ENCODE results near the gene RBM15. TPM values are rescaled to one million over a fixed set of nuclear protein-coding genes. Genes with fewer than 3 reads are reported as not detected.

Gene RBM15
- total and polyA plus RNA-seq, 2 of the 13 experiments (the other 11 are each of a cell fraction or from before 2014, with no cell fraction given): 13.5 to 36.4 TPM

DNA sequence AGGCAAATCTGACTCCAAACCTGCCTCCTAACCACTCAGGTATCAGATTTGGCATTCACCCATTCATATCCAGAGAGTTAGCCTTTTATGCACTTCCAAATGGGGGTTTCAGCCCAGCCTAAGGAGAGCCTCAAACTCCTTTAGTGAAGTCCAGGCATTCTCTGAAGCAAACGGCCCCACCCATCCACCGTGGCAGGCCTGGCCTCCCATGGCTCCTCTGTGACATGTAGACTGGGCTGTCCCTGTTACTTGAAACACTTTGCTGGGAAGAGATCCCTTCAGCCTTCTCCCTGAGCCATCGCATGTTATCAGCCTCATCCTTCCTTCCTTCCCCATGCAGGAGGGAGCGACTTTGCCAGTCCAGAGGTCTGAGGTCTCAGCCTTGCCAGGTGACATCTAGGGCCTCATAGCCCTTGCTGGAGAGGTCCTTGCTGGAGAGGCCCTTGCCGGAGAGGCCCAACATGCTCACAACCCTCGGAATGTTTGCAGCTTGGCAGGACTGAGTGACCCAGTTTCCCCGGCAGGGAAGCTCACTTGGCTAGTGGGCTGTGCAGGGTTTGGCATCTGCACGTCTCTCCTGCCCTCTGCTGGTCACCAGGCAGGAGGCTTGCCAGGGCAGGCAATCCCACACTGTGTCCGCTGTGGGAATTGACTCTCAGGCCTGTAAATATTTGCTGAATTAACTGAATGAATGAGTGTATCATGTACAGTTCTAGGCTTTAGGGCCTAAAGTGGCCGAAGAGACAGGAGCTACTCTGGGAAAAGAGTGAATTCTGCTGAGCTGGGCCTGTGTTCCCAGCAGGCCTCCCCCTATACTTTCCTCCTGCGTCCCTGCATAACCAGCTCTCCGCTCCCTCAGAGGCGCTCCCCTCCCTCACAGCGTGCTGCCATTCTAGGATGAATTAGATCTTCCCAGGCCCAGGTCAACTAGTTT, 26.7 kb upstream of the RBM15 start (continued):
- TF ChIP-seq, protein P1, sequence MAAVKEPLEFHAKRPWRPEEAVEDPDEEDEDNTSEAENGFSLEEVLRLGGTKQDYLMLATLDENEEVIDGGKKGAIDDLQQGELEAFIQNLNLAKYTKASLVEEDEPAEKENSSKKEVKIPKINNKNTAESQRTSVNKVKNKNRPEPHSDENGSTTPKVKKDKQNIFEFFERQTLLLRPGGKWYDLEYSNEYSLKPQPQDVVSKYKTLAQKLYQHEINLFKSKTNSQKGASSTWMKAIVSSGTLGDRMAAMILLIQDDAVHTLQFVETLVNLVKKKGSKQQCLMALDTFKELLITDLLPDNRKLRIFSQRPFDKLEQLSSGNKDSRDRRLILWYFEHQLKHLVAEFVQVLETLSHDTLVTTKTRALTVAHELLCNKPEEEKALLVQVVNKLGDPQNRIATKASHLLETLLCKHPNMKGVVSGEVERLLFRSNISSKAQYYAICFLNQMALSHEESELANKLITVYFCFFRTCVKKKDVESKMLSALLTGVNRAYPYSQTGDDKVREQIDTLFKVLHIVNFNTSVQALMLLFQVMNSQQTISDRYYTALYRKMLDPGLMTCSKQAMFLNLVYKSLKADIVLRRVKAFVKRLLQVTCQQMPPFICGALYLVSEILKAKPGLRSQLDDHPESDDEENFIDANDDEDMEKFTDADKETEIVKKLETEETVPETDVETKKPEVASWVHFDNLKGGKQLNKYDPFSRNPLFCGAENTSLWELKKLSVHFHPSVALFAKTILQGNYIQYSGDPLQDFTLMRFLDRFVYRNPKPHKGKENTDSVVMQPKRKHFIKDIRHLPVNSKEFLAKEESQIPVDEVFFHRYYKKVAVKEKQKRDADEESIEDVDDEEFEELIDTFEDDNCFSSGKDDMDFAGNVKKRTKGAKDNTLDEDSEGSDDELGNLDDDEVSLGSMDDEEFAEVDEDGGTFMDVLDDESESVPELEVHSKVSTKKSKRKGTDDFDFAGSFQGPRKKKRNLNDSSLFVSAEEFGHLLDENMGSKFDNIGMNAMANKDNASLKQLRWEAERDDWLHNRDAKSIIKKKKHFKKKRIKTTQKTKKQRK (IDR thresholded peaks at IDR 0.05; ENCODE audit: low read length): no peak
- TF ChIP-seq, protein P2, sequence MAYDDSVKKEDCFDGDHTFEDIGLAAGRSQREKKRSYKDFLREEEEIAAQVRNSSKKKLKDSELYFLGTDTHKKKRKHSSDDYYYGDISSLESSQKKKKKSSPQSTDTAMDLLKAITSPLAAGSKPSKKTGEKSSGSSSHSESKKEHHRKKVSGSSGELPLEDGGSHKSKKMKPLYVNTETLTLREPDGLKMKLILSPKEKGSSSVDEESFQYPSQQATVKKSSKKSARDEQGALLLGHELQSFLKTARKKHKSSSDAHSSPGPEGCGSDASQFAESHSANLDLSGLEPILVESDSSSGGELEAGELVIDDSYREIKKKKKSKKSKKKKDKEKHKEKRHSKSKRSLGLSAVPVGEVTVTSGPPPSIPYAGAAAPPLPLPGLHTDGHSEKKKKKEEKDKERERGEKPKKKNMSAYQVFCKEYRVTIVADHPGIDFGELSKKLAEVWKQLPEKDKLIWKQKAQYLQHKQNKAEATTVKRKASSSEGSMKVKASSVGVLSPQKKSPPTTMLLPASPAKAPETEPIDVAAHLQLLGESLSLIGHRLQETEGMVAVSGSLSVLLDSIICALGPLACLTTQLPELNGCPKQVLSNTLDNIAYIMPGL (CRISPR knock-in tag; IDR thresholded peaks at IDR 0.05; ENCODE audit: borderline replicate concordance in 1 of 2, low read depth in 1 of 2): peak in 1 of 2 experiments; percentile 79; a peak in 1 of 4 replicates
- TF ChIP-seq, protein P3, sequence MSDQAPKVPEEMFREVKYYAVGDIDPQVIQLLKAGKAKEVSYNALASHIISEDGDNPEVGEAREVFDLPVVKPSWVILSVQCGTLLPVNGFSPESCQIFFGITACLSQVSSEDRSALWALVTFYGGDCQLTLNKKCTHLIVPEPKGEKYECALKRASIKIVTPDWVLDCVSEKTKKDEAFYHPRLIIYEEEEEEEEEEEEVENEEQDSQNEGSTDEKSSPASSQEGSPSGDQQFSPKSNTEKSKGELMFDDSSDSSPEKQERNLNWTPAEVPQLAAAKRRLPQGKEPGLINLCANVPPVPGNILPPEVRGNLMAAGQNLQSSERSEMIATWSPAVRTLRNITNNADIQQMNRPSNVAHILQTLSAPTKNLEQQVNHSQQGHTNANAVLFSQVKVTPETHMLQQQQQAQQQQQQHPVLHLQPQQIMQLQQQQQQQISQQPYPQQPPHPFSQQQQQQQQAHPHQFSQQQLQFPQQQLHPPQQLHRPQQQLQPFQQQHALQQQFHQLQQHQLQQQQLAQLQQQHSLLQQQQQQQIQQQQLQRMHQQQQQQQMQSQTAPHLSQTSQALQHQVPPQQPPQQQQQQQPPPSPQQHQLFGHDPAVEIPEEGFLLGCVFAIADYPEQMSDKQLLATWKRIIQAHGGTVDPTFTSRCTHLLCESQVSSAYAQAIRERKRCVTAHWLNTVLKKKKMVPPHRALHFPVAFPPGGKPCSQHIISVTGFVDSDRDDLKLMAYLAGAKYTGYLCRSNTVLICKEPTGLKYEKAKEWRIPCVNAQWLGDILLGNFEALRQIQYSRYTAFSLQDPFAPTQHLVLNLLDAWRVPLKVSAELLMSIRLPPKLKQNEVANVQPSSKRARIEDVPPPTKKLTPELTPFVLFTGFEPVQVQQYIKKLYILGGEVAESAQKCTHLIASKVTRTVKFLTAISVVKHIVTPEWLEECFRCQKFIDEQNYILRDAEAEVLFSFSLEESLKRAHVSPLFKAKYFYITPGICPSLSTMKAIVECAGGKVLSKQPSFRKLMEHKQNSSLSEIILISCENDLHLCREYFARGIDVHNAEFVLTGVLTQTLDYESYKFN (CRISPR knock-in tag; conservative IDR thresholded peaks at IDR 0.05): no peak
- no peak for TF ChIP-seq CREM (IDR thresholded peaks at IDR 0.05)
- no peak for TF ChIP-seq CREM (CRISPR knock-in tag; IDR thresholded peaks at IDR 0.05)
- TF ChIP-seq SP140L (CRISPR knock-in tag; IDR thresholded peaks at IDR 0.05; ENCODE audit: borderline replicate concordance): no peak
- TF ChIP-seq, protein P4, sequence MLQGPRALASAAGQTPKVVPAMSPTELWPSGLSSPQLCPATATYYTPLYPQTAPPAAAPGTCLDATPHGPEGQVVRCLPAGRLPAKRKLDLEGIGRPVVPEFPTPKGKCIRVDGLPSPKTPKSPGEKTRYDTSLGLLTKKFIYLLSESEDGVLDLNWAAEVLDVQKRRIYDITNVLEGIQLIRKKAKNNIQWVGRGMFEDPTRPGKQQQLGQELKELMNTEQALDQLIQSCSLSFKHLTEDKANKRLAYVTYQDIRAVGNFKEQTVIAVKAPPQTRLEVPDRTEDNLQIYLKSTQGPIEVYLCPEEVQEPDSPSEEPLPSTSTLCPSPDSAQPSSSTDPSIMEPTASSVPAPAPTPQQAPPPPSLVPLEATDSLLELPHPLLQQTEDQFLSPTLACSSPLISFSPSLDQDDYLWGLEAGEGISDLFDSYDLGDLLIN (CRISPR knock-in tag; IDR thresholded peaks at IDR 0.05; ENCODE audit: borderline replicate concordance): no peak
- TF ChIP-seq KDM2A (CRISPR knock-in tag; IDR thresholded peaks at IDR 0.05; ENCODE audit: borderline replicate concordance, low read depth): 0 out of 2 replicates have a peak, but pooled peaks have one; percentile 45
- no peak for TF ChIP-seq ZNF329 (CRISPR knock-in tag; IDR thresholded peaks at IDR 0.05; ENCODE audit: low read depth)
- no peak for TF ChIP-seq ZNF337 (CRISPR knock-in tag; IDR thresholded peaks at IDR 0.05; ENCODE audit: borderline replicate concordance, low read depth)
- no peak for TF ChIP-seq ZNF709 (CRISPR knock-in tag; IDR thresholded peaks at IDR 0.05)
- TF ChIP-seq KLF16 (CRISPR knock-in tag; IDR thresholded peaks at IDR 0.05): peak in 1 of 2 experiments; percentile 51; a peak in 1 of 4 replicates
- no peak for TF ChIP-seq ZNF496 (CRISPR knock-in tag; IDR thresholded peaks at IDR 0.05; ENCODE audit: insufficient replicate concordance)
- TF ChIP-seq, protein P5, sequence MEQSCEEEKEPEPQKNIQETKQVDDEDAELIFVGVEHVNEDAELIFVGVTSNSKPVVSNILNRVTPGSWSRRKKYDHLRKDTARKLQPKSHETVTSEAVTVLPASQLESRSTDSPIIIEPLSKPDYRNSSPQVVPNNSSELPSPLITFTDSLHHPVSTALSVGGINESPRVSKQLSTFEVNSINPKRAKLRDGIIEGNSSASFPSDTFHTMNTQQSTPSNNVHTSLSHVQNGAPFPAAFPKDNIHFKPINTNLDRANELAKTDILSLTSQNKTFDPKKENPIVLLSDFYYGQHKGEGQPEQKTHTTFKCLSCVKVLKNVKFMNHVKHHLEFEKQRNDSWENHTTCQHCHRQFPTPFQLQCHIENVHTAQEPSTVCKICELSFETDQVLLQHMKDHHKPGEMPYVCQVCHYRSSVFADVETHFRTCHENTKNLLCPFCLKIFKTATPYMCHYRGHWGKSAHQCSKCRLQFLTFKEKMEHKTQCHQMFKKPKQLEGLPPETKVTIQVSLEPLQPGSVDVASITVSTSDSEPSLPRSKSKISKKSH (CRISPR knock-in tag; IDR thresholded peaks at IDR 0.05; ENCODE audit: borderline replicate concordance): peak; percentile 37; the same call in 1 of the 2 replicates
- TF ChIP-seq NKX3-1 (CRISPR knock-in tag; IDR thresholded peaks at IDR 0.05): no peak

Data from HepG2 (cell line).